Neuron (in vitro differentiated cells): ENCODE data around the gene CRELD1.
"Not testable (repeated sequence)": the region's sequence is repeated elsewhere in the genome, so short reads cannot be mapped to it uniquely, and the experiment has no call there.

Experiments
- H2AFZ ChIP-seq: one replicate; pipeline ENCODE4 v1.6.1; 2013; ENCODE audit warnings: low read depth, mild to moderate bottlenecking, inconsistent platforms, low read length, moderate library complexity
- H3K27me3 ChIP-seq: one replicate; pipeline ENCODE4 v1.6.1; 2013; ENCODE audit warnings: low read length; ENCODE audit not compliant: insufficient read depth
- H3K36me3 ChIP-seq: one replicate; pipeline ENCODE4 v1.6.1; 2013; ENCODE audit warnings: low read length; ENCODE audit not compliant: insufficient read depth
- H3K4me1 ChIP-seq: one replicate; pipeline ENCODE4 v1.6.1; 2013; ENCODE audit warnings: low read length; ENCODE audit not compliant: insufficient read depth
- H3K4me3 ChIP-seq: 2 replicates; pipeline ENCODE4 v1.5.1; 2013; ENCODE audit warnings: mild to moderate bottlenecking, low read length, moderate library complexity
- H3K9me3 ChIP-seq: one replicate; pipeline ENCODE4 v1.6.1; 2013; ENCODE audit warnings: low read length

Gene CRELD1, protein sequence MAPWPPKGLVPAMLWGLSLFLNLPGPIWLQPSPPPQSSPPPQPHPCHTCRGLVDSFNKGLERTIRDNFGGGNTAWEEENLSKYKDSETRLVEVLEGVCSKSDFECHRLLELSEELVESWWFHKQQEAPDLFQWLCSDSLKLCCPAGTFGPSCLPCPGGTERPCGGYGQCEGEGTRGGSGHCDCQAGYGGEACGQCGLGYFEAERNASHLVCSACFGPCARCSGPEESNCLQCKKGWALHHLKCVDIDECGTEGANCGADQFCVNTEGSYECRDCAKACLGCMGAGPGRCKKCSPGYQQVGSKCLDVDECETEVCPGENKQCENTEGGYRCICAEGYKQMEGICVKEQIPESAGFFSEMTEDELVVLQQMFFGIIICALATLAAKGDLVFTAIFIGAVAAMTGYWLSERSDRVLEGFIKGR

DNA sequence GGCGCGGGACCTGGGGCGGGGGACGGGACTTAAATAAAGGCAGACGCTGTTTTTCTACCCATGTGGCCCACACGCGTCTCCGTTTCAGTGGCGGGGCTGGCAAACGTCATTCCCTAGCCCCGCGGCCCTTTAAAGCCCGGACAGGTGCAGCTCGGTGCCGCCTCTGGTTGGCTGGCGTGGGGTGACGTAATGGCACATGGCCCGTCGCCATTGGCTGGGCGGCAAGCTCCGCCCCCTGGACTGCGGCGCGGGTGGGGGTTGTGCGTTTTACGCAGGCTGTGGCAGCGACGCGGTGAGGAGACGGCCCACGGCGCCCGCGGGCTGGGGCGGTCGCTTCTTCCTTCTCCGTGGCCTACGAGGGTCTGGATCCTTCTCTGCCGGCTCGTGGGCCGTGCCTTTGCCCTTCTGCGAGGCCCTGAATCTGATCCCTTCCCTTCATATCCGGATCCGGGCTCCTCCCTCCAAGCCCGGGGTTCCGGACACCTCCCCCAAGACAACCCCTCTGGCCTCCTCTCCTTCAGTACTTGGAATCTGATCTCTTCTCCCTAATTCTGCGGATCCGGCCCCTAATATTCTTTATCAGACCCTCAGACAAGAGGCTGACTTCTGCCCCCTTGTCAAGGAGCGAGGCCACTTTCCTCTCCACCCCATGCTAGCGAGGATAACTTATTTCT is at the start of gene CRELD1:
Gene CRELD1 (plus strand): TSS at position 274 of the 674 bp plus-strand sequence. CDS start 605 bp downstream, outside the sequence.
- peaks cover 7% of the 10 kb centered on the region for H3K36me3 ChIP-seq
- peaks cover 4% of the 10 kb centered on the region for H3K9me3 ChIP-seq
- no peaks in the 10 kb centered on the region for H3K27me3 ChIP-seq
- peak within 1 kb of the TSS; percentile 95 for H3K4me3 ChIP-seq
- H2AFZ ChIP-seq = peak within 1 kb of the TSS; percentile 95
- H3K4me1 ChIP-seq = peaks cover 6% of the 10 kb centered on the region

DNA sequence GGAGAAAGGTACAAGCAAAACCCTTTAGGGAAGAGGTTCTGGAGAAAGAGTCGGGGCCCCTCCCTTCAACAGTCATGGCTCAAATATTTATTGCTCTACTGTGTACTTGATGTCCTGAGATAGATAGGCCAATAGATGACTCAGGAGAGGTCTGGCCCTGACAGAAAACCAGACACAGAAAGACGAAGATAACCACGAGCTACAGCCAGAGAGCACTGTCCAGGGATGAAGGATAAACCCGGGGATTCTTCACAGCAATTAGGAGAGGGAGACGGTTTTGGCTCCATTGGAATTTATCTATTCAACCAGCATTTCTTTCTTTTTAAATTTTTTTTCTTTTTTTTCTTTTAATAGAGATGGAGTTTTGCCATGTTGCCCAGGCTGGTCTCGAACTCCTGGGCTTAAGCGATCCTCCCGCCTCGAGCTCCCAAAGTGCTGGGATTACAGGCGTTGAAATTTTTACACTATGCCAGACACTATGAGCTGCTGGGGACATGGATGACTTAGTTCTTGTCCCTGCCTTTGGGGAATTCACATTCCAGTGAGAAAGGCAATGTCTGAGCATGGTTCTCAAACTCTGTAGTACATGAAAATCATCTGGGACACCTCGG is 49.0 kb upstream of the CRELD1 start:
- no peak overlapping the region for H2AFZ ChIP-seq
- no peaks in the 10 kb centered on the region for H3K4me1 ChIP-seq
- H3K27me3 ChIP-seq = peaks cover 10% of the 10 kb centered on the region
- H3K36me3 ChIP-seq = no peaks in the 10 kb centered on the region
- H3K9me3 ChIP-seq = no peaks in the 10 kb centered on the region
- no peak overlapping the region for H3K4me3 ChIP-seq

DNA sequence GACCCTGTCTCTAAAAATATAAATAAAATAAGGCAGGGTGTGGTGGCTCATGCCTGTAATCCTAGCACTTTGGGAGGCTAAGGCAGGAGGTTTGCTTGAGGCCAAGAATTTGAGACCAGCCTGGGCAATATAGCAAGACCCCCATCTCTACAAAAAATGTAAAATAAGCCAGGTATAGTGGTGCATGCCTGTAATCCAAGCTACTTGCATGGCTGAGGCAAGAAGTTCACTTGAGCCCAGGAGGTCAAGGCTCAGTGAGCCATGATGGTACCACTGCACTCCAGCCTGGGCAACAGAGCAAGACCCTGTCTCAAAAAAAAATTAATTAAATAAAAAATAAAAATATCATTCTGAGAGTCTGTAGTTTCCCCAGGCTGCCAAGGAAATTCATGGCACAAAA is 47.3 kb upstream of the CRELD1 start:
- peaks cover 10% of the 10 kb centered on the region for H3K27me3 ChIP-seq
- H3K4me1 ChIP-seq = no peaks in the 10 kb centered on the region

DNA sequence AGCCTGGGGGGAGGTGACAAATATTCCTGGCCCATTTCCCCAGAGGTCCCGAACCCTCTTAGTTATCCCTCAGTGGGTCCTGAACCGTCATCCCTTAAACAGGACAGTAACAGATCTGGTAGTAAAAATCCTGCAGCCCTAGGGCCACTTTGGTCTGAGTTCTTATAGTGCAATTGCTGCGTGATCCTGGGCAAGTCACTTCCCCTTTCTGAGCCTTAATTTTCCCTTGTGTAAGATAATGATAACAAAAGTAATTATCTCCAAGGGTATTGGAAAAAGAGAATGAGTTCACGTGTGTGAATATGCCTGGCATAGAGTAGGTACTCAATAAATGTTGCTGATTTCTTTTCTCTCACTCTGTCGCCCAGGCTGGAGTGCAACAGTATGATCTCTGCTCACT is 46.2 kb upstream of the CRELD1 start:
- peaks cover 10% of the 10 kb centered on the region for H3K27me3 ChIP-seq
- no peak overlapping the region for H2AFZ ChIP-seq
- H3K4me1 ChIP-seq = no peaks in the 10 kb centered on the region
- H3K36me3 ChIP-seq = peaks cover 3% of the 10 kb centered on the region
- H3K9me3 ChIP-seq = no peaks in the 10 kb centered on the region
- no peak overlapping the region for H3K4me3 ChIP-seq

More for the DNA sequence above, 47.3 kb upstream of the CRELD1 start:
- H3K9me3 ChIP-seq = no peaks in the 10 kb centered on the region
- H3K36me3 ChIP-seq = no peaks in the 10 kb centered on the region
- no peak overlapping the region for H2AFZ ChIP-seq
- H3K4me3 ChIP-seq = no peak overlapping the region

DNA sequence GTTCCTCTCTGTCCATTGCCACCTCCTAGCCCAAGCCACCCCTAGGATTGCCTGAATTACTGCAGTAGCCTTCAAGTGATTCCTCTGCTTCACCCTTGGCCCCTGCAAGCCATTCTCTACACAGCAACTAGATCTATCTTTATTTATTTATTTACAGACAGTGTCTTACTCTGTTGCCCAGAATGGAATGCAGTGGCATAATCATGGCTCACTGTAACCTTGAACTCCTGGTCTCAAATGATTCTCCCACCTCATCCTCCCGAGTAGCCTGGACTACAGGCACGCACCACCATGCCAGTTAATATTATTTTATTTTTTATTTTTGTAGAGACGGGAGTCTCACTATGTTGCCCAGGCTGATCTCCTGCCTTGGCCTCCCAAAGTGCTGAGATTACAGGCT is 45.1 kb upstream of the CRELD1 start:
- no peak overlapping the region for H2AFZ ChIP-seq
- H3K36me3 ChIP-seq = peaks cover 13% of the 10 kb centered on the region
- no peak overlapping the region for H3K4me3 ChIP-seq
- no peaks in the 10 kb centered on the region for H3K4me1 ChIP-seq
- no peaks in the 10 kb centered on the region for H3K9me3 ChIP-seq
- peaks cover 10% of the 10 kb centered on the region for H3K27me3 ChIP-seq

DNA sequence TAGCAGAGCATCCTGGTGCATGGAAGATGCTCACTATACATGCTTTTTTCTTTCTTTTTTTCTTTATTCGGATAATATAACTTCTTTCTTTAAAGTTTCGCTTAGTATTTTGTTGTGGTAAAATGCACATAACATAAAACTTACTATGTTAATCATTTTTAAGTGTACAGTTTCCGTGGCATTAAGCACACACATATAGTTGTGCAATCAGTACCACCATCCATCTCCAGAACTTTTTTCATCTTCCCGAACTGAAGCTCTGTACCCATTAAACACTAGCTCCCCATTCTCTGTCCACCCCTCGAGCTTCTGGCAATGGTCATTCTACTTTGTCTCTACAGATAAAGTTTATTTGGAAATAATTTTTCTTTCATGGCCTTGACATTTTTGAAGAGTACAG is 44.2 kb upstream of the CRELD1 start:
- Histone ChIP-seq H3K36me3 (peaks cover 19% of the 10 kb centered on the region), H3K4me3 (no peak overlapping the region), H3K9me3 (no peaks in the 10 kb centered on the region), H2AFZ (no peak overlapping the region), H3K27me3 (peaks cover 10% of the 10 kb centered on the region), H3K4me1 (no peaks in the 10 kb centered on the region)

DNA sequence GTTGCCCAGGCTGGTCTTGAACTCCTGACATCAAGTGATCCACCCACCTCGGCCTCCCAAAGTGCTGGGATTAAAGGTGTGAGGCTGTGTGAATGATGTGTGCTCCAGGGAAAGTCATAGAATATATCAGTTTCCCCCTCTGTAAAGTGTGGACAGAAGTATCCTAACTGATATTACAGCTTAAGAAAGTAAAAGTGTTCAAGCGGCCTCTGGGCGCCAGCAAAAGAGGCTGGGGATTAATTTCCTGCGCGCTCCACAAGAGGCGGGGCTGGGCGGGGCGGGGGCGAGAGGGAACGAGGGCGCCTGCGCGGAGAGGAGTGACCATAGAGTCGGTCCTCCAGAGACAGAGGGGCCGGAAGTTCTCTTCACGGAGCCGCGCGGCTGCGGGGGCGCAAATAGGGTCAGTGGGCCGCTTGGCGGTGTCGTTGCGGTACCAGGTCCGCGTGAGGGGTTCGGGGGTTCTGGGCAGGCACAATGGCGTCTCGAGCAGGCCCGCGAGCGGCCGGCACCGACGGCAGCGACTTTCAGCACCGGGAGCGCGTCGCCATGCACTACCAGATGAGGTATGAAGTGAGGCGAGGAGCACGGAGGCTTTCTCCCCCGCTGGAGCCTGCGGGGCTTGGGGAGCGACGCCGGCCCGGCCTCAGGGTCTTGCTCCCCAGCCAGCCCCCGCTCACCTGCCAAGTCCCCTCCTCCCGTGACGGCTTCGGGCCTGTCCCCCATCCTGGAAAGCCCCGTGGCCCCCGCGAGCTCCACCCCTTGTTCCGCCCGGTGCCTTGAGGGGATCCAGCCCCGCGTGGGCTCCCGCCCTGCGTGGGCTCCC is 43.2 kb upstream of the CRELD1 start, which contains the start of gene JAGN1:
Gene JAGN1 (plus strand): TSS at position 362 of the 823 bp plus-strand sequence. CDS start 113 bp downstream, at position 475.
- H2AFZ ChIP-seq = peak within 1 kb of the TSS; percentile 74
- peak within 1 kb of the TSS; percentile 89 for H3K4me3 ChIP-seq
- H3K4me1 ChIP-seq = no peaks in the 10 kb centered on the region
- H3K27me3 ChIP-seq = peaks cover 10% of the 10 kb centered on the region
- peaks cover 25% of the 10 kb centered on the region for H3K36me3 ChIP-seq
- H3K9me3 ChIP-seq = no peaks in the 10 kb centered on the region

DNA sequence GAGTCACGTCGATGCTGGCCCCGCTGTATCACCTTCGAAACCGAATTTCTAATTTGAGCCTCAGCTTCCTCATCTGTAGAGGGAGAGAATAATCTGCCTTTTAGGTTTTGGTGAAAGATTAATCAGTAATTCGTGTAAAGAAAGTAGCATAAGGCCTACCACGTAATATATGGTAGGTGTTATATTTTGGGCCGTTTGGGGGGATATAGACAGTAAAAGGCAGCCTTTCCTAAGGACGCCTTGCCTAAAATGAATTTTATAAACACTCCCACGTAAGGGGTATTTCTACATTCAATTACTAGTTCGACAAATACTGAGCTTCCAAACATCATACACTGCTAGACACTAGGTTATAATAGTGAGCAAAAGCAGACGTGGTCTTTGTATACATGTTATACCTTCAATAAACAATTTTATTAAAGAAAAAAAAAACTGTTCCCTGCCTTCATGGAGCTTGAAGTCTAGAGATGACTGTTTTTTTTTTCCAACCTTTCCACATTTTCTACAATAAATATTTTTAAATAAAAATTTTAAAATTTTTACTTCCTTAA is 42.5 kb upstream of the CRELD1 start:
- Histone ChIP-seq H3K4me1 (no peaks in the 10 kb centered on the region), H3K36me3 (peaks cover 25% of the 10 kb centered on the region), H3K27me3 (peaks cover 10% of the 10 kb centered on the region), H3K4me3 (peak overlapping the region; percentile 89), H2AFZ (peak overlapping the region; percentile 71), H3K9me3 (no peaks in the 10 kb centered on the region)

DNA sequence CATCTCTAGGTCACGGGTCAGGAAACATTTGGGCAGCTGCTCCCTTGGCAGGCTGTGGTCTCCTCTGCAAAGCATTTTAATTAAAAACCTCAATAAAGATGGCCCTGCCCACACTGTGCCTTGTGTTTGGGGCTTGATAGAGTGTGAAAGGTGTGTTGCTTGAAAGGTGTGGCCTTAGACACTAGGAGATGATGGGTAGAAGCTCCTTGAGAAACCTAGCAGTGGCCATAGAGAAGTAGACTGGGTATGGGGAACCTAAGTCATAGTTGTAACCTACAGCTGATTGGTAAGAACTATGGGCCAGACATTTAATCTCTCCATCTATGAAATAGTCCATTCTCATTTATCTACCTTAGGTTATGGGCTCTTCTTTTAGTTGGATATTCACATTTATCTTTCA is 39.9 kb upstream of the CRELD1 start:
- no peaks in the 10 kb centered on the region for H3K4me1 ChIP-seq

DNA sequence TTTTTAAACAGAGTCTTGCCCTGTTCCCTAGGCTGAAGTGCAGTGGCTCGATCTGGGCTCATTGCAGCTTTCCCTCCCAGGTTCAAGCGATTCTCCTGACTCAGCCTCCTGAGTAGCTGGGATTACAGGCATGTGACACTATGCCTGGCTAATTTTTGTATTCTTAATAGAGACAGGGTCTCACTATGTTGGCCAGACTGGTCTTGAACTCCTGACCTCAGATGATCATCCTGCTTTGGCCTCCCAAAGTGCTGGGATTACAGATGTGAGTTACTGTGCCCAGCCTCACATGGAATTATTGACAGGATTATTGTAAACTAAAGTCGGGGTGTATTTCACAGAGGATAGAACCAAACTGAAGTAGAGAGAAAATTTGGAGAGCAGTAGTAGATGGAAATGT is 37.9 kb upstream of the CRELD1 start:
- not testable (repeated sequence) for H3K4me1 ChIP-seq, H3K4me3 ChIP-seq, H3K27me3 ChIP-seq, H2AFZ ChIP-seq, H3K9me3 ChIP-seq
- peaks cover 25% of the 10 kb centered on the region for H3K36me3 ChIP-seq

More for the DNA sequence above, 39.9 kb upstream of the CRELD1 start:
- peaks cover 25% of the 10 kb centered on the region for H3K36me3 ChIP-seq
- no peaks in the 10 kb centered on the region for H3K9me3 ChIP-seq
- H3K4me3 ChIP-seq = no peak overlapping the region
- H2AFZ ChIP-seq = no peak overlapping the region
- no peaks in the 10 kb centered on the region for H3K27me3 ChIP-seq

DNA sequence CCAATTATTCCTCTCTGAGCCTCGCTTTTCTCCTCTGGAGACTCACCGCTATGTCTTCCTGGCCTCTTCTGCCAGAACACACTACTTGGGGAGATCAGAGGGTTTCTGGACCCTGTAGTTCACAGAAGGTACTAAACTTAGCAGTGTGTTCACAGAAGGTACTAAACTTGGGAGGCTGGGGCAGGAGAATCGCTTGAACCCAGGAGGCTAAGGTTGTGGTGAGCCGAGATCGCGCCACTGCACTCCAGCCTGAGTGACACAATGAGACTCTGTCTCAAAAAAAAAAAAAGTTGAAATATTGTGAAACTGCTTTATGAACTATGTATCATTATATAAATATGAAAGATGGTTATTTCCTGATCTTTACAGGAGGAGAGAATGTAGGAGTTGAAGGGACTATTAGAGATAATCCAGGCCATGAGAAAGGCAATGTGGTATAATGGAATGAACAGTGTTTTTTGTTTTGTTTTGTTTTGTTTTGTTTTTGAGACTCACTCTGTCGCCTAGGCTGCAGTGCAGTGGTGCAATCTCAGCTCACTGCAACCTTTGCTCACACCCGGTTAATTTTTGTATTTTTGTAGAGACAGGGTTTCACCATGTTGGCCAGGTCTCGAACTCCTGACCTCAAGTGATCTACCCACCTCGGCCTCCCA is 36.8 kb upstream of the CRELD1 start:
- H3K27me3 ChIP-seq, H3K4me3 ChIP-seq, H3K4me1 ChIP-seq, H2AFZ ChIP-seq, H3K9me3 ChIP-seq: not testable (repeated sequence)
- H3K36me3 ChIP-seq = peaks cover 25% of the 10 kb centered on the region
